CD4-positive, alpha-beta T cell treated with Interleukin-17A for 4 hours (primary cell): ENCODE data around the gene DIS3L2.

Experiments used
- DNase-seq: peaks from one replicate; pipeline ENCODE4 v3.0.0-alpha.2; 2020; ENCODE audit warnings: mixed read lengths

DIS3L2 gene

GRCh38 chr2:232281858-232282507, 320.5 kb downstream of the DIS3L2 start:
- DNase-seq: no peak

GRCh38 chr2:232282508-232283055, 321.1 kb downstream of the DIS3L2 start:
- DNase-seq: no peak

GRCh38 chr2:232286001-232286868, 324.7 kb downstream of the DIS3L2 start:
- no peak for DNase-seq

- no peak for DNase-seq
Measured at GRCh38 chr2:232287316-232287715, 325.8 kb downstream of the DIS3L2 start.

- no peak for DNase-seq
Measured at GRCh38 chr2:232288489-232289030, 327.0 kb downstream of the DIS3L2 start.

- DNase-seq: no peak
Measured at GRCh38 chr2:232290668-232291067, 329.2 kb downstream of the DIS3L2 start.

GRCh38 chr2:232291343-232291742, 329.8 kb downstream of the DIS3L2 start:
- no peak for DNase-seq

- DNase-seq: peak; percentile 63
Measured at GRCh38 chr2:232292395-232293154, 331.1 kb downstream of the DIS3L2 start.

GRCh38 chr2:232293191-232293590, 331.7 kb downstream of the DIS3L2 start:
- DNase-seq: no peak

- no peak for DNase-seq
Measured at GRCh38 chr2:232295971-232296370, 334.5 kb downstream of the DIS3L2 start.

- no peak for DNase-seq
Measured at GRCh38 chr2:232296776-232297525, 335.4 kb downstream of the DIS3L2 start.

GRCh38 chr2:232299084-232299483, 337.6 kb downstream of the DIS3L2 start:
- no peak for DNase-seq

- DNase-seq: no peak
Measured at GRCh38 chr2:232299927-232300674, 338.6 kb downstream of the DIS3L2 start.

- no peak for DNase-seq
Measured at GRCh38 chr2:232300894-232301387, 339.4 kb downstream of the DIS3L2 start.

GRCh38 chr2:232304236-232304635, 342.7 kb downstream of the DIS3L2 start:
- no peak for DNase-seq

- no peak for DNase-seq
Measured at GRCh38 chr2:232306741-232307305, 345.3 kb downstream of the DIS3L2 start.

GRCh38 chr2:232307854-232308253, 346.3 kb downstream of the DIS3L2 start:
- no peak for DNase-seq

- DNase-seq: no peak
Measured at GRCh38 chr2:232308986-232309385, 347.5 kb downstream of the DIS3L2 start.

GRCh38 chr2:232309592-232309991, 348.1 kb downstream of the DIS3L2 start:
- DNase-seq: peak; percentile 50

GRCh38 chr2:232310121-232310520, 348.6 kb downstream of the DIS3L2 start:
- peak; percentile 61 for DNase-seq

- DNase-seq: no peak
Measured at GRCh38 chr2:232310696-232311095, 349.2 kb downstream of the DIS3L2 start.
